Neural crest cell (in vitro differentiated cells): ENCODE data around the gene CARM1. TPM values are rescaled to one million over a fixed set of nuclear protein-coding genes. Genes with fewer than 3 reads are reported as not detected.

Source experiments
- DNase-seq: peaks from one replicate; pipeline ENCODE4 v3.0.0; 2021; ENCODE audit warnings: low read depth, mixed read lengths, low spot score
- H3K27ac Mint-ChIP-seq: one replicate; pipeline ENCODE4 v1.8.0; 2021; ENCODE audit warnings: mild to moderate bottlenecking, mixed read lengths; ENCODE audit not compliant: unreplicated experiment
- H3K27me3 Mint-ChIP-seq: 2 replicates; pipeline ENCODE4 v1.8.0; 2021; ENCODE audit warnings: low read depth, mild to moderate bottlenecking, mixed read lengths
- H3K36me3 Mint-ChIP-seq: 2 replicates; pipeline ENCODE4 v1.8.0; 2021; ENCODE audit warnings: low read depth, mild to moderate bottlenecking, mixed read lengths
- H3K4me1 Mint-ChIP-seq: 2 replicates; pipeline ENCODE4 v1.8.0; 2021; ENCODE audit warnings: mixed read lengths
- H3K4me3 Mint-ChIP-seq: one replicate; pipeline ENCODE4 v1.8.0; 2021; ENCODE audit warnings: mild to moderate bottlenecking, mixed read lengths
- H3K9me3 Mint-ChIP-seq: 2 replicates; pipeline ENCODE4 v1.8.0; 2021; ENCODE audit warnings: mixed read lengths
- CTCF ChIP-seq: fragments of 200-600 bp; sonication (generic); conservative IDR thresholded peaks from 2 replicates; pipeline ENCODE4 v1.5.0; 2021; ENCODE audit warnings: antibody characterized with exemption, mild to moderate bottlenecking
- total RNA-seq: library from RNA; stranded (reverse); gene quantifications from 2 replicates; pipeline ENCODE4 v1.2.1, GENCODE V29; 2021

The CARM1 gene
- total RNA-seq, 1 donor from 2014 or later: 99.6 TPM

GRCh38 chr19:10924597-10924996 is 53.2 kb downstream of the CARM1 start:
- H3K36me3 Mint-ChIP-seq: no peaks in the 10 kb centered on the region
- no peaks in the 10 kb centered on the region for H3K9me3 Mint-ChIP-seq
- H3K4me3 Mint-ChIP-seq: peak overlapping the region; percentile 67
- H3K27me3 Mint-ChIP-seq: peaks cover 5% of the 10 kb centered on the region
- TF ChIP-seq CTCF: no peak
- peaks cover 16% of the 10 kb centered on the region for H3K4me1 Mint-ChIP-seq
- DNase-seq: no peak
- no peak overlapping the region for H3K27ac Mint-ChIP-seq

- H3K27me3 Mint-ChIP-seq: peaks cover 5% of the 10 kb centered on the region
- peaks cover 16% of the 10 kb centered on the region for H3K4me1 Mint-ChIP-seq
- H3K36me3 Mint-ChIP-seq: no peaks in the 10 kb centered on the region
- no peak for TF ChIP-seq CTCF
- no peak for DNase-seq
- peak overlapping the region; percentile 99 for H3K4me3 Mint-ChIP-seq
- no peak overlapping the region for H3K27ac Mint-ChIP-seq
- no peaks in the 10 kb centered on the region for H3K9me3 Mint-ChIP-seq
Measured at GRCh38 chr19:10927730-10928562, 56.6 kb downstream of the CARM1 start.

- Mint-ChIP-seq H3K27ac (peak within 1 kb of the TSS; percentile 69), H3K36me3 (no peaks in the 10 kb centered on the region), H3K9me3 (no peaks in the 10 kb centered on the region), H3K4me1 (peaks cover 16% of the 10 kb centered on the region), H3K4me3 (peak within 1 kb of the TSS; percentile 99), H3K27me3 (peaks cover 5% of the 10 kb centered on the region)
- TF ChIP-seq CTCF: no peak
- DNase-seq: peak; percentile 91
Measured at GRCh38 chr19:10928563-10929401, 57.4 kb downstream of the CARM1 start, which contains the start of the genes TIMM29 and YIPF2. Gene TIMM29 (plus strand): TSS chr19:10928811. CDS start chr19:10928823, 12 bp downstream. Gene YIPF2 (minus strand): TSS chr19:10928639. CDS start chr19:10928410, 229 bp downstream.

- Mint-ChIP-seq H3K27me3 (peaks cover 5% of the 10 kb centered on the region), H3K9me3 (no peaks in the 10 kb centered on the region), H3K27ac (no peak overlapping the region), H3K36me3 (no peaks in the 10 kb centered on the region), H3K4me1 (peaks cover 16% of the 10 kb centered on the region), H3K4me3 (peak overlapping the region; percentile 85)
- no peak for TF ChIP-seq CTCF
- no peak for DNase-seq
Measured at GRCh38 chr19:10929402-10929794, 58.0 kb downstream of the CARM1 start.

GRCh38 chr19:10935371-10936059 is 64.2 kb downstream of the CARM1 start:
- H3K27ac Mint-ChIP-seq: peak overlapping the region; percentile 43
- no peak for DNase-seq
- no peaks in the 10 kb centered on the region for H3K9me3 Mint-ChIP-seq
- TF ChIP-seq CTCF: no peak
- H3K4me3 Mint-ChIP-seq: peak overlapping the region; percentile 14
- H3K27me3 Mint-ChIP-seq: no peaks in the 10 kb centered on the region
- H3K36me3 Mint-ChIP-seq: no peaks in the 10 kb centered on the region
- peaks cover 5% of the 10 kb centered on the region for H3K4me1 Mint-ChIP-seq
